HG03060 (cell line): Measurements from ENCODE around the gene CYP2D6.
A peak's percentile ranks its signal among the peaks of the same experiment; 100 is the strongest.

Experiments used
- ATAC-seq: cut with Tn5 transposase; IDR thresholded peaks from one replicate; pipeline ENCODE4 v1.9.1; 2021; ENCODE audit warnings: low read depth, moderate number of reproducible peaks; ENCODE audit not compliant: unreplicated experiment

The CYP2D6 gene

DNA sequence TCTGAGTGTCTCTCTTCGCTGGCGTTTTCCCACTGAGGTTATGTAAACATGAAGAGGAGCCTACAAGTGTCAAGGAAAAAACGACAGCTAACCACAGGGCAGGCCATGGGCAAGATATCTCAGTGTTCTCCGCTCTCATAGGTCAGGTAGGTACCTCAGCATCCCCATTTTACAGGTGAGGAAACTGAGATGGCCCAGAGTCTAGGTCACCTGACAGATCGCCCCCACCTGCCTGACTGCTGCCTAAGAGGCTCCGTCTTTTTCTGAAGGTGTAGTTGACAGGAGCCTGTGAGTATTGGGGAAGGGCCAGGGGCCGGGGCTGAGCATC, 39.2 kb downstream of the CYP2D6 start:
- no peak for ATAC-seq

GRCh38 chr22:42090596-42091454, 39.8 kb downstream of the CYP2D6 start, which contains the start of gene NDUFA6:
TSS of gene NDUFA6 (minus strand) at chr22:42090772. CDS start at chr22:42090744, 28 bp downstream.
- peak; percentile 94 for ATAC-seq

GRCh38 chr22:42086051-42086450, 44.6 kb downstream of the CYP2D6 start:
- no peak for ATAC-seq

DNA sequence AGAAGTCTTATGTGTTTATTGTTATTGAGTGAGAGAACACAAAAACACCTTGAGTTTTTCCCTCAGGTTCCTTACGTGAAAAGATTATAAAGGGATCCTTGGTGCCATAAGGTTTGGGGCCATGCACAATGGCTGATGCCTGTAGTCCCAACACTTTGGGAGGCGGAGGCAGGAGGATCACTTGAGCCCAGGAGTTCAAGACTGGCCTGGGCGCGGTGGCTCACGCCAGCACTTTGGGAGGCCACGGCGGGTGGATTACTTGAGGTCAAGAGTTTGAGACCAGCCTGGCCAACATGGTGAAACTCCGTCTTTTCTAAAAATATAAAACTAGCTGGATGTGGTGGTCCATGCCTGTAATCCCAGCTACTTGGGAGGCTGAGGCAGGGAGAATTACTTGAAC, 45.7 kb downstream of the CYP2D6 start:
- no peak for ATAC-seq

DNA sequence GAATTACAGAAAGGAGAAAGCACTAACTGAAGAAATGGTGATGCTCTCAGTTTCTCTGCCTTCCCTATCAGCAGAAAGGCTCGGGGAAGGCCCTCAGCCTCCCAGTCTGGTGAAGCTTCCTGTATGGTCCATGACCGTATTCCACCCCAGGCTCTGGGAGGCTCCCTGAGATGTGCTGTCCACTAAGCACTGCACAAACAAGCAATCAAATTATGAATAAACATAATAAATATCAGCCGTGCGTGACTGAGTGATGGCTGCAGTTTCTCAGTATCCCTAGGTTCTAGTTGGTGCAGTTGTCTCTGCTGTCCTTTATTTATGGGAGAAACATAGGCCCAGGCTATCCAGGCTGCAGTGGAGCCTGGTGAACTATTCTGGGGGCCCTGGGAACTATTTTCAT, 47.5 kb downstream of the CYP2D6 start:
- ATAC-seq, result no peak

DNA sequence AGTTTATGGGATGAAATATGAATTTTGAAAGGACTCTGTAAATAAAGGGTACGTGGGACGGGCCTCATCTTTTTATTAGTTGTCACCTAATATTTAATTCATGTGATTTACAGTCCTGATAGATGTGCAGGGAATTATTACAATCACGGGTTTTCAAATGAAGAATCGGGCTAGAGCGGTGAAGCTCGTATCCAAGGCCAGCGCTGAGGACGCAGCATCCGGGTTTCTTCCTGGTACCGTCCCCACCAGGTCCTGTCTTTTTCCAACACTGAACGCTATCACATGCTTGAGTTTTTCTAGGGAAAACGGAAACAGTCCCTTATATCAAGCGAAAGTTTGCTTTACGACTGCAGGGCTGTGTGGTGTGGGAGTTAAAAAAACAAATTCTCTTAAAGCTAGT, 50.3 kb downstream of the CYP2D6 start:
- ATAC-seq, result no peak

DNA sequence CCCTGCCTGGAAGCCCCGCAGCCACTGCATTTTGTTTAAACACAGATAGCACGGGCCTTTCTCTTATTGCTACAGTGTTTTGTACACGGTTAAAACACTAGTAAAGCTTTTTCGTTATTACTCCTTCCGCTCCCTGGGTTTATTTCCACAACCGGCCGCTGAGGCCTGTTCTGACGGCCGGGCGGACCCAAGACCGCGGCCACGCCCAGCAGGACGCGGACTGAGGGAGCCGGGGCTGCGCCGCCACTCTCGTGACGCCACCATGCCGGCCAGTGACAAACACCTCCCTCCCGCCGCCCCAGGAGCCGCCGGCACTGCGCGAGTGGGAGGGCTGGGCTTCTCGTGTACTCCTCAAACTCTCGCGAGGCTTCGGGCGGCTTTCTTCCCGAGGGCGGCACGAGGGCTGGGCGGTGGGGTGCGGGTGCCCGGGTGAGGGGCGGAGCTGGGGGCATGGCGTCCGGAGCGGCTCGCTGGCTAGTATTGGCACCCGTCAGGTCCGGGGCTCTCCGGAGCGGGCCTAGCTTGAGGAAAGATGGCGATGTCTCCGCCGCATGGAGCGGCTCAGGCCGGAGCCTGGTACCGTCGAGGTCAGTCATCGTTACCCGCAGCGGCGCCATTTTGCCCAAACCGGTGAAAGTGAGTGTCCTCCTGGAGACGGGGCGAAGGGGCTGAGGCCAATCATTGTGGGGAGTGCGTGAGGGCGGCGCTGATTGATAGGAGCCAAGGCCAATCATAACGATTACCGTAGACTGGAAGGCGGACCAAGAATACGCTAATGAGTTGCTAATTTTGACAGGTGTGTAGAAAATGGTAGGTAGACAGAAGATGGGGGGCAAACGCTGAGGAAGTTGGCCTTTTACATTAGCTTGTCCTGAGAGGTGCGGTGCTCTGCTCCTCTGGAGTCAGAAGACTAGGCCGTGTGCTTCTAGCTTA, 51.0 kb downstream of the CYP2D6 start, which contains the start of gene SMDT1:
Gene SMDT1, plus strand, starts transcription at position 382 of the 933 bp plus-strand sequence. Its CDS starts 69 bp downstream, at position 451.
- ATAC-seq, result peak; percentile 77

- no peak for ATAC-seq
Measured at GRCh38 chr22:42078469-42079318, 51.9 kb downstream of the CYP2D6 start.

DNA sequence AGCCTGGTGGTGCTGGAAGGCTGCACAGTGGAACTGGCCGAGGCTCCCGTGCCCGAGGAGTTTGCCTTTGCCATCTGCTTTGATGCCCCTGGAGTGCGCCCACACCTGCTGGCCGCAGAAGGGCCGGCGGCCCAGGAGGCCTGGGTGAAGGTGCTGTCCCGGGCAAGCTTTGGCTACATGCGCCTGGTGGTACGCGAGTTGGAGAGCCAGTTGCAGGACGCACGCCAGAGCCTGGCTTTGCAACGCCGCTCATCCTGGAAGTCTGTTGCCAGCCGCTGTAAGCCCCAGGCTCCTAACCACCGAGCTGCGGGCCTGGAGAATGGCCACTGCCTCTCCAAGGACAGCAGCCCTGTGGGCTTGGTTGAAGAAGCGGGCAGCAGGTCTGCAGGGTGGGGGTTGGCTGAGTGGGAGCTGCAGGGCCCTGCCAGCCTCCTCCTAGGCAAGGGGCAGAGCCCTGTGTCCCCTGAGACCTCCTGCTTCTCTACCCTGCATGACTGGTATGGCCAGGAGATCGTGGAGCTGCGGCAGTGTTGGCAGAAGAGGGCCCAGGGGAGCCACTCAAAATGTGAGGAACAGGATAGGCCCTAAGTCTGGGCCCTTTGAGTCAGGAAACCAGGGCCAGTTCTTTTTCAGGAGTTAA, 53.0 kb downstream of the CYP2D6 start:
- ATAC-seq, result no peak

DNA sequence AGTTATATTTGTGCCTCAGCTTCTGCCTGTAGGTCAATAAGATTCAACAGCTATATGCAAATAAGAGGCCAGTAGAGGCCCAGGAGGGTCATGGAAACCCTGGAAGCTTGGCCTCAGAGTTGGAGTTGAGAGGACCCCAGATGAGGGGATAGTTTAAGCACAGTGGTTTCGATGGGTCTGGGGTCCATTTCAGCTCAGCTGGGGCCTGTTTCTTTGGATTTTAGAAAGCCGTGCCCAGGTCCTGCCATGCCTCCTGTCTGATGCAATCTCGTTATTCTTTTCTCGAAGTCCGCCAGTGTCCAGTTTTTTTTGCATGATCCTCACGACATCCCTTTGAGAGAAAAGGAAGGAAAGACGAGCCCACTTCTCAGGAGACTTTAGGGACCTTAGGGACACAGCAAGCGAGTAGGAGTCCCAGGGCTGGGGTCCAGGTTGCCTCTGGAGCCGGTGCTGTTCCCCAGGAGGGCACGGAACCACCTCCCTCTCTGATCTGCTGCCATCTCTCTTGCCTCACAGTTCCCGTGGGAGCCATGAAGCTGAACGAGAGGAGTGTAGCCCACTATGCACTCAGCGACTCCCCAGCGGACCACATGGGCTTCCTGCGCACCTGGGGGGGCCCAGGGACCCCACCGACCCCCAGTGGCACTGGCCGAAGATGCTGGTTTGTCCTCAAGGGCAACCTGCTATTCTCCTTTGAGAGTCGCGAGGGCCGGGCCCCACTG, 53.7 kb downstream of the CYP2D6 start:
- no peak for ATAC-seq
